Measurements from ENCODE around the gene FTH1.

Gene FTH1

DNA sequence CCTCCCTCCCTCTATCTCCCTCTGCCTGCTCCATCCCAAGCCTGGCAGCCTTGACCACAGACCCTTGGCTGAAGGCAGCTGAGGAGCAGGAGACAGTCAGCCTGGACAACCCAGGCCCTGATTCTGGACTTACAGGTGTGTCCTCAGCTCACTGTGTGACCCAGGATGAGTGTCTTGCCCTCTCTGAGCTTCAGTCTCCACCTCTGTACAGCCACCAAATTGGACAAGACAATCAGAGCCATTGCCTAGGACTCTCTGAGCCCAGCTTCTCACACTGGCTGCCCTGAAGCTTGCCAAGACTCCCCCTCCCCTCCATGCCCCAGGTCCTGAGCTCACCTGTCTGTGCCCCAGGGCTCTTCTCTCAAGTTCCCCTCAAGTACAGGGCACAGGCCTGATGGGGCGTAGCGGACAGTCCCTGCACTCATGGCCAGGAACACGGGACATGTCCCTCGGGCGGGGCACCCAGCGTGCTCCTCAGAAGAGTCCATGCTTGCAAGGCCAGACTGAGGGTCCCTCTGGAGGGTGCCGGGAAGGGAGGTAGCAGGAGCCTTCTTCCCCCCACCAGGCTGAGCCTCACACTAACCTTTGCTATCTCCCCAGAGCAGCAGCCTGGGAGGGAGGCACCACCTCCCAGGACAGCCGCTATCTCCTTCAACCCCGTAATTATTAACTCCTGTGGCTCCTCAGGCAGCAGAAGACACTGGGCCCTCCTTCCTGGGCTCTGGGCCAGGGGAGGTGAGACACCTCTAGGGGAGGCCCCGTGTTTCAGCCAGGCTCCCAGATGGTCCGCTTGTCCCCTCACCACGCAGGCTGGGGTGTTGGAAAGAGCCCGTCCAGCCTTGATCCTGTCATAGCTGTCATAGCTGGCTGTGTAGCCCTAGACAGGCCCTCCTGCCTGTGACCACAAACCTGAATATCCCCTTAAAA lies 47.5 kb downstream of the FTH1 start:
- TF ChIP-seq, protein P1, sequence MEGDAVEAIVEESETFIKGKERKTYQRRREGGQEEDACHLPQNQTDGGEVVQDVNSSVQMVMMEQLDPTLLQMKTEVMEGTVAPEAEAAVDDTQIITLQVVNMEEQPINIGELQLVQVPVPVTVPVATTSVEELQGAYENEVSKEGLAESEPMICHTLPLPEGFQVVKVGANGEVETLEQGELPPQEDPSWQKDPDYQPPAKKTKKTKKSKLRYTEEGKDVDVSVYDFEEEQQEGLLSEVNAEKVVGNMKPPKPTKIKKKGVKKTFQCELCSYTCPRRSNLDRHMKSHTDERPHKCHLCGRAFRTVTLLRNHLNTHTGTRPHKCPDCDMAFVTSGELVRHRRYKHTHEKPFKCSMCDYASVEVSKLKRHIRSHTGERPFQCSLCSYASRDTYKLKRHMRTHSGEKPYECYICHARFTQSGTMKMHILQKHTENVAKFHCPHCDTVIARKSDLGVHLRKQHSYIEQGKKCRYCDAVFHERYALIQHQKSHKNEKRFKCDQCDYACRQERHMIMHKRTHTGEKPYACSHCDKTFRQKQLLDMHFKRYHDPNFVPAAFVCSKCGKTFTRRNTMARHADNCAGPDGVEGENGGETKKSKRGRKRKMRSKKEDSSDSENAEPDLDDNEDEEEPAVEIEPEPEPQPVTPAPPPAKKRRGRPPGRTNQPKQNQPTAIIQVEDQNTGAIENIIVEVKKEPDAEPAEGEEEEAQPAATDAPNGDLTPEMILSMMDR (conservative IDR thresholded peaks at IDR 0.05; ENCODE audit: low read depth, low read length) = no peak
- DNase-seq (ENCODE audit: low read depth) = no peak
- no peak overlapping the region for H3K4me3 ChIP-seq (ENCODE audit: low read depth, low read length)

DNA sequence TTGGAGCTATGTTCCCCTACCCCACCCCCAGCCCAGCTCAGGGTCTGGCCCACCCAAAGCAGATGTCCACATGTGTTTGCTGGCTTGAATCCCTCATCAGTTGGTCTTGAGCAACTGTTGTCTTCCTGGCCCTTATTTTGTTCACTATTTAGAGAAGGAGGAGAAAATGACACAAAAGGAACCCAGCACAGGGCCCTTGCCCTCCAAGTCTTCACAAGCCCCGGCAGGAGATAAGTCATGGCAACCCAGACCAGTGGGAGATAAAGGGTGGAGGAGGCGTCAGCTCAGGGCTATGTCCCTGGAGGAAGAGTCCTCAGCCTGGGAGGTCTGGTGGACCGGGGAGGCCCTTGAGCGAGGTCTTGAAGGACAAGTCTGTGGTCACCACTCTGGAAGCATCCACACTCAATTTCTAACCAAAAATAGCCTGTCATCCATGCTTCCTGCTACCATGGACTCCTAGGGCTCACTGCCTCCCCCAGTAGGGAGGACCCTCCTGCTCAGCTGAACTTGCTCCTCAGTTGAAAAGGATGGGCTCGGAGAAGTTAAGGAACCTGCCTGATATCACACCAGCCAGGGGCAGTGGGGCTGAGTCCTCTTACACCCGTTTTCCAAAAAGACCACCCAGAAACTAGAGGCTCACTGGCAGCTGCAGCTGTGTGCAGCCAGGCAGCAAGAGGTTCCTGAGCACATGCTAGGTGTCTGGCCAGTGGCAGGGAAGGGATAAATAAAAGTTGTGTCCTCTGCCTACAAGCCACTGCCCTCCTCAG lies 48.3 kb downstream of the FTH1 start:
- TF ChIP-seq, protein P1 (conservative IDR thresholded peaks at IDR 0.05; ENCODE audit: low read depth, low read length) = no peak
- no peak overlapping the region for H3K4me3 ChIP-seq (ENCODE audit: low read depth, low read length)
- no peak for DNase-seq (ENCODE audit: low read depth)

DNA sequence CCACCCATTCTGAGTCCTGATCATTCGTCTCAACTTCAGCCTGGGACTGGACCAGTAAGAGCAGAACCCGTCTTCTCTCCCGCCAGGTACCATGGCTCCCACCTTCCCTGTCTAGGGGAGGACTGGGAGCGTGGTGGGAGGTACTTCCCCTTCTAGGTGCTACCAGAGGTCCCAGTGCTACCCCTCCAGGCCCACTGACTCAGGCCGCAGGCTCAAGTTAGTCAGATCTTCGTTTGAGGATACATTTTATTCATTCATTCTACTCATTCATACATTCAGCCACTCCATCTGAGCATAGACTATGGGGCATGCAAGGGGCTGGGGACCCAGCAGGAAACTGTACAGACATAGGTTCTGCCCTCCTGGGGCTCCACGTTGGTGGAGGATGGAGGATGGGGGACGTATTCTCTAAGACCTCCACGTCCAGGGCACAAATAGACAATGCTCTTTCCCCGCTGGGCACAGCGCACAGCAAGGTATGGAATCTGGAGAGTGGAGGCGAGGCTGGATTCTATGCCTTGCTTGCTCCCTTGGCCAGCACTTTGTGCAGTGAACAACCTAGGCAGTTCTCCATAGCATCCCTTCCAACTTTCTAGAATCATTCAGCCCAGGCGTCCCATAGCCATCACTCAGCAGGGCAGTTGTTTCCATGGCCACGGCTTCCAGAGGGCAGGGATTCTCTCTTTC lies 49.0 kb downstream of the FTH1 start:
- DNase-seq (ENCODE audit: low read depth) = no peak
- no peak overlapping the region for H3K4me3 ChIP-seq (ENCODE audit: low read depth, low read length)
- TF ChIP-seq, protein P1 (conservative IDR thresholded peaks at IDR 0.05; ENCODE audit: low read depth, low read length) = no peak

DNA sequence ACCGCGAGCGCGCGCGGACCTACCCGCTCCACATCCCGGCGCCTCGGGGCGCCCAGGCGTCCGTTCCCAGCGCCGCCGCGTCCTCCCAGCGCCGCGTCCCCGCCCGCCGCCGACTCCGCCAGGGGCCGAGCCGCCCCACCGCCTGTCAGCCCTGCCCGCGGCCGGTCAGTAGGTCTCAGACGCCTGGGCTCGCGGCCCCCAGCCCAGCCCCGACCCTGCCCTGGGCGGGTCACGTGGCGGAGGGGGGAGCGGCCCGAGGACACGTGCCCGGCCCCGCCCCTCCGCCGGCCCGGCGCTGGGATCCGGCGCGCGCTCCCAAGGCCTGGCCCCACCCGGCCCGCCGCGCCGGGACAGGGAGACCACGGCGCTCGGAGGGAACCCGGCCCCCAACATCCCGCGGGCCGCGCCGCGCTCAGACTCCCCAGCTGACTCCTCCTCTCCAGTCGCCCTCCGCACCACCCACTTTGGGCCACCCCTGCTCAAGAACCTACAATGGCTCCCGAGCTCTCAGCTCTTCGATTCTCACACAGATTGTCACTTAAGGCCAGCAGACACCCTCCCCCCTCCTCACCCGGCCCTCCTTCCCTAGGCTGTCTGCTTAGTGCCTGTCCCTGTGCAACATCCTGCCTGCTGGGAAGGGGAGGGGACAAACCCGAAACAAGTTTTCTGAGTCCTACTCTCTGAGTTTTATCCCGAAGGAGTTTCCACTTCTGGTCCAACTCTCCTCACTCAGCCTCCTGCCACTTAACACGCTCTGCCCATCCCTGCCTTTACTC lies 49.9 kb downstream of the FTH1 start, which contains the start of gene RAB3IL1:
RAB3IL1 (minus strand) TSS at position 233 of the 776 bp plus-strand sequence; CDS start at position 34, 199 bp downstream.
- peak within 1 kb of the TSS; percentile 54 for H3K4me3 ChIP-seq (ENCODE audit: low read depth, low read length)
- no peak for DNase-seq (ENCODE audit: low read depth)
- TF ChIP-seq, protein P1 (conservative IDR thresholded peaks at IDR 0.05; ENCODE audit: low read depth, low read length) = no peak

DNA sequence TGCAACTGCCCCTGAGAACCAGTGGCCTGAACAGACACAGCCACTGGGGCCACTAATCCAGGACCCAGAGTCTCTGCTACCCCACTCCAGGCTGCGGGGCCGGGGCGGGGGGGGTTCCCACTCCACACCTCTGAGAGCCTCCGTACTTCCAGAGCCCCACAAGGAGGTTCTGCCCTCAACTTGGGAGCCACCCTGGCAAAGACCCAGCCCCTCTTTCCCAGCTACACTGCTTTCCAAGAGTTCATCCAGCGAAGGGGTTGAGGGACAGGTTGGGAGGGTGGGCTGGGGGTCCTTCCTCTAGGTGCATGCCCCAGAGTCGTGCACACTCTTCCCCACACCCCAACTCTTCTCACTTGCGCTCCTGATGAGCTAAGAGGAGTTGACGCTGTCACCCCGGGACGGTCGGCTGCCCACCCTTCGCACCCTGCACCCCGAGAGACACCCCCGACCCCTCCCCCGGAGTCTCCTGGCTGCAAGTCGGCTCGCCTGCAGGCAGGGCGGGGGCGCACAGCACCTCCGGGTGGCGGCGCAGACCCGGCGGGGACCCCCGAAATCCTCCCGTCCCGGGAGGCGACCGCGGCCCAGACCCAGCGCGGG lies 50.6 kb downstream of the FTH1 start:
- H3K4me3 ChIP-seq (ENCODE audit: low read depth, low read length) = peak overlapping the region; percentile 54
- TF ChIP-seq, protein P1 (conservative IDR thresholded peaks at IDR 0.05; ENCODE audit: low read depth, low read length) = no peak
- DNase-seq (ENCODE audit: low read depth) = no peak
